GM19397 (cell line): ENCODE data around the gene RTN4.
"Not testable (repeated sequence)": the region's sequence is repeated elsewhere in the genome, so short reads cannot be mapped to it uniquely, and the experiment has no call there.

Source experiments
- ATAC-seq: cut with Tn5 transposase; IDR thresholded peaks from one replicate; pipeline ENCODE4 v1.9.1; 2021; ENCODE audit warnings: mild to moderate bottlenecking, moderate library complexity; ENCODE audit not compliant: unreplicated experiment

Gene RTN4, protein sequence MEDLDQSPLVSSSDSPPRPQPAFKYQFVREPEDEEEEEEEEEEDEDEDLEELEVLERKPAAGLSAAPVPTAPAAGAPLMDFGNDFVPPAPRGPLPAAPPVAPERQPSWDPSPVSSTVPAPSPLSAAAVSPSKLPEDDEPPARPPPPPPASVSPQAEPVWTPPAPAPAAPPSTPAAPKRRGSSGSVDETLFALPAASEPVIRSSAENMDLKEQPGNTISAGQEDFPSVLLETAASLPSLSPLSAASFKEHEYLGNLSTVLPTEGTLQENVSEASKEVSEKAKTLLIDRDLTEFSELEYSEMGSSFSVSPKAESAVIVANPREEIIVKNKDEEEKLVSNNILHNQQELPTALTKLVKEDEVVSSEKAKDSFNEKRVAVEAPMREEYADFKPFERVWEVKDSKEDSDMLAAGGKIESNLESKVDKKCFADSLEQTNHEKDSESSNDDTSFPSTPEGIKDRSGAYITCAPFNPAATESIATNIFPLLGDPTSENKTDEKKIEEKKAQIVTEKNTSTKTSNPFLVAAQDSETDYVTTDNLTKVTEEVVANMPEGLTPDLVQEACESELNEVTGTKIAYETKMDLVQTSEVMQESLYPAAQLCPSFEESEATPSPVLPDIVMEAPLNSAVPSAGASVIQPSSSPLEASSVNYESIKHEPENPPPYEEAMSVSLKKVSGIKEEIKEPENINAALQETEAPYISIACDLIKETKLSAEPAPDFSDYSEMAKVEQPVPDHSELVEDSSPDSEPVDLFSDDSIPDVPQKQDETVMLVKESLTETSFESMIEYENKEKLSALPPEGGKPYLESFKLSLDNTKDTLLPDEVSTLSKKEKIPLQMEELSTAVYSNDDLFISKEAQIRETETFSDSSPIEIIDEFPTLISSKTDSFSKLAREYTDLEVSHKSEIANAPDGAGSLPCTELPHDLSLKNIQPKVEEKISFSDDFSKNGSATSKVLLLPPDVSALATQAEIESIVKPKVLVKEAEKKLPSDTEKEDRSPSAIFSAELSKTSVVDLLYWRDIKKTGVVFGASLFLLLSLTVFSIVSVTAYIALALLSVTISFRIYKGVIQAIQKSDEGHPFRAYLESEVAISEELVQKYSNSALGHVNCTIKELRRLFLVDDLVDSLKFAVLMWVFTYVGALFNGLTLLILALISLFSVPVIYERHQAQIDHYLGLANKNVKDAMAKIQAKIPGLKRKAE

DNA sequence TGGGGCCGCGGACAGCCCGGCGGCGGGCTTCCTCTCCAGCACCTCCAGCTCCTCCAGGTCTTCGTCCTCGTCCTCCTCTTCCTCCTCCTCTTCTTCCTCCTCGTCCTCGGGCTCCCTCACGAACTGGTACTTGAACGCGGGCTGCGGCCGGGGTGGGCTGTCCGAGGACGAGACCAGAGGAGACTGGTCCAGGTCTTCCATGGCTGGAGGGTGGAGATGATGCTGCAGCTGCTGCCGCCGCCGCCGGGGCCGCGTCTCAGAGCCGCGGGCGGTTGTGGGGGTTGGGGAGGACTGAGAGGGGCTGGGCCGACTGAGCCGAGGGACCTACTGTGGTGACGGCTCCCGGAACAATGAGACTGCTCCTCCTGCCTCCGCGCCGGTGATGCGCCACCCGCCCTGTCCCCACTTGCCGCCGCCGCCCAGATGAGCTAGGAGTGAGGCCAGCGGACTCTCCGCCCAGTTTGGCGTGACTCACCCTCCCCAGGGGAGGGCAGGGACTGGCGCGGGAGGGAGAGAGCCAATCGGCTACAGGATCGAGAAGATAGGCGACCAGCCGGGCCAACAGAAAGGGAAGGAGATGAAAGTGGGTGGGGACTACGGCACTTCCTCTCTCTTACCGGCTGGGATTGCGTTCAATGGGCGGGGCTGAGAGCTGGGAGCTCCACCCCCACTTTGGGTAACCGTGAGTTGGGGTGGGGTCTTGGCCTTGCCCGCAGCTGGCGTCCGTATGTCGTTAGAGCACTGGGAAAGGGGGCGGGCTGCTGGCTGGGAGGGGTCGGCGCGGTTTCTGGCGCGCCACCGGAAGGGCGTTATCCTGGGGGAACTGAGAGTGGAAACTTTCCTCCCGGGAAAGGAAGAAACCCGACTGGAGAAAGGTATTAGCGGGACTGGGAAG is at the start of gene RTN4:
RTN4 (minus strand) TSS at position 352 of the 895 bp plus-strand sequence; CDS start at position 201, 151 bp downstream.
- peak; percentile 85 for ATAC-seq

DNA sequence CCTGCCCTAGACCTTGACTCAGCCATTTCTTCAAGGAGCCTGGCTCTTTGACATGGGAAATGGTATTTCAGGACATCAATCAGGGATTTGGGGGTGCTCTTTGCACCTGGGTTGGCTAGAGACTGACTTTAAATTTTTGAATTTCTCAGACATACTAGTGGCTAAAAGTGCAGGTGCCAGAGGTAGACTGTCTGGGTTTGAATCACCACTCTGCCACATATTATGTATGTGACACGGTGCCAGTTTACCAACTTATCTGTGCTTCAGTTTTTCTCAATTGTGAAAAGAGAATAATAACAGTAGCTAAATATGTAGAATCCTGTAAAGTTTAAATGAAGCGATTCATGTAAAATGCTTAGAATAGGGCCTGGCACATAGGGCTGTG is 49.2 kb upstream of the RTN4 start:
- no peak for ATAC-seq

DNA sequence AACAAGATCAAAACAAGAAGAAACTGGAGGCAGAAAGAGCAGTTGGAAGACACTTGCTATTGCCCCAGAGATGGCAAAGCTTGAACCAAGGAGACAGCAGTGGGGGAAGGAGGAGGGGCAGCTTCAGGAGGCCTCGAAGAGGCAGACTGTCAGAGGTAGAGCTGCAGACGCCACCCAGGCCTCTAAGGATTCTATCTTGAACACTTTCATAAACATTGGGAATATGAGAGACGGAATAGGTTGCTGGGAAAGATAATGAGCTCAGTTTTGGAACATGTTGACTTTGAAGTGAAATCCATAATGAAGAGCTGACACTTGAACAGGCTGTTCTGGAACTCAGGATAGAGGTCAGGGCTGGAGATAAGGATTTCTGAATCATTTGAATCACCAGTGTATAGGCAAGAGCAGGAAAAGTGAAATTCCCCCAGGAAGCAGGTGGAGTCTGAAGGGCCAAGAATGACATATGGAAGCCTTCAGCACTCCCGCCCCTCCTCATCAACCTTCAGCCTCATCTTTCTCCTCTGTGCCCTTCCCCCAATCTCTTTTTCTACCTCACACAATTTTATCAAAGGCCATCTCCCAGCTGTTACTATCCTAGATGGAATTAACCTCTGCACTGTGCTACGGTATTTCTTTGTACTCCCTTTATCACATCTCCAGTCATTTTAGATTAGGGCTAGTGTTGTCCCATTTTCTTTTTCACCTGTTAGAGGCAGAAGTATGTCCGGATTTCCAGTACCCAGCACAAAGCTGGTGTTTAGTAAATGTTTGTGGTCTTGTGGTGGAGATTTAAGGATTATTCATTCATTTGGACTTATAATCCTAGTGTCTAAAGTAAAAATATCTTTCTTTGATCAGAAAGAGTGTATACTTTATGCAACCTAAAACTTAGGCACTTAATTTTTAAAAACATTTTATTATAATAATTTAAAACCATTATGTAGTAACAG is 47.5 kb upstream of the RTN4 start:
- ATAC-seq = no peak

DNA sequence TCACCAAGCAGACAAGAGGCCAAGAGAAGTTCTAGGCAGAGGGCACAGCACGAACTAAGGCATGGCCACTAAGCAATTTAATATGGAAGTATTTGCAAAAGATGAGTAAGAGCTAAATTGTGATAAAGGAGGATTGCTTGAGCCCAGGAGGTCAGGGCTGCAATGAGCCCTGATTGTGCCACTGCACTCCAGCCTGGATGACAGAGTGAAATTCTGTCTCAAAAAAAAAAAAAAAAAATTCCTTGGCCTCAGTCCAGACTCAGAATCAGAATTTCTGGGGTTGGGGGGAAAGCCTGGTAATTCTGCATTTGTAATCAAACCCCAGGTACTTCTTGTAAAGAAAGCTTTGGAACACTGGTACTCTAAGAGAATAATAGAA is 46.8 kb upstream of the RTN4 start:
- no peak for ATAC-seq

DNA sequence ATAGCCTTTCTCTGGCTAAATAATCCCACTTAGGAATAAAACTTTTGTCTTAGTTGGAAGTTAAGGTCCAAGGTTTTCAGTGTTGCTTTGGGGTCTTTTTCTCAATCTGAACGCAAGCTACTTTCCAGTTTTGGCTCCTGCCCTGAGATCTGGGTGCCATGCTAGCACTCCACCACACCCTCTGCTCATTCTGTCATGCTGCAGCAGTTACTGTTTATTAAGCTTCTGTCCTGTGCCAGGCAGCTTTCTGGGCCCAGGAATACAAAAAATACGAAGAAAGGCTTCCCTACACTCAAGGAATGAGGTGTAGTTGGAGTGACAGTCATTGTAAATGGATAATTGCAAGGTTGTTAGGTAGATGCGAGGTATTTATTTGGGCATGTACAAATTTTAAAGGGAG is 46.3 kb upstream of the RTN4 start:
- ATAC-seq = no peak

DNA sequence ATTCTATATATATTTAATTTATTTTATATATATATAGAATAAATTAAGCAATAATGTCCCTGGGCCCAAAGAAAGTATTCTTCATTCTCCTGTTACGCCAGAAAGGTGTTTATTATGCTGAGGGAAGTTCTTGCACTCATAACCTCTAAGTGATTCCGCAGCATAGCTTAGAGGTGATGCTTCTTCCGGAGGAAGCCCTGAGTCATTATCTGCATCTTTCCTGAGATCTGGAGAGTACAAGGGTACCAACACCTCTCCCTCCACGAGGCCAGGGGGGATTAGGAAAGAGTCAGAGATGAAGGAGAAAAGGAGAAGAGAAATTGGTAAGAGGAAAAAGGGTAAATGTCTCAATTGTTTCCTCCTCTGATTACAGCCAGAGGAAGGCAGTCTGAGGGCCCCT is 43.1 kb upstream of the RTN4 start:
- no peak for ATAC-seq

DNA sequence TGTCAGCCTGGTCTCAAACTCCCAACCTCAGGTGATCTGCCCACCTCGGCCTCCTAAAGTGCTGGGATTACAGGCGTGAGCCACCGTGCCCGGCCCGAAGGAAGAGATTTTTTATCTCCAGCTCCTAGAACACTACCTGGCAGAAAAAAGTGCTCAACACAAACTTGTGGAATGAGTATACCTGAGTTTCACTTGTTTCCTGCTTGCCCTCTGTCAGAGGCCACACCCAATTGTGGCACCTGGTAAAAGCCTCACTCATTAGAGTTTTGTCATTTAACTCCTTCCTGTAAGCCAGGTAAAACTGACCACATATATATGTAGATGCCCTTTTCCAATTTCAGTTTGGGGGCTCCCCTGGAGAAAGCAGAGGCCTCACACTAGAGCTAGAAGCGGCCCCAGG is 42.2 kb upstream of the RTN4 start:
- no peak for ATAC-seq

DNA sequence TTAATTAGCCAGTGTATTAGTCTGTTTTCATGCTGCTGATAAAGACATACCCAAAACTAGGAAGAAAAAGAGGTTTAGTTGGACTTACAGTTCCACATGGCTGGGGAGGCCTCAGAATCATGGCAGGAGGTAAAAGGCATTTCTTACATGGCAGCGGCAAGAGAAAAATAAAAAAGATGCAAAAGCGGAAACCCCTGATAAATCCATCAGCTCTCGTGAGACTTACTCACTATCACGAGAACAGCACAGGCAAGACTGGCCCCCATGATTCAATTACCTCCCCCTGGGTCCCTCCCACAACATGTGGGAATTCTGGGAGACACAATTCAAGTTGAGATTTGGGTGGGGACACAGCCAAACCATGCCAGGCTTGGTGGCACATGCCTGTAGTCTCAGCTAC is 41.4 kb upstream of the RTN4 start:
- ATAC-seq = not testable (repeated sequence)

DNA sequence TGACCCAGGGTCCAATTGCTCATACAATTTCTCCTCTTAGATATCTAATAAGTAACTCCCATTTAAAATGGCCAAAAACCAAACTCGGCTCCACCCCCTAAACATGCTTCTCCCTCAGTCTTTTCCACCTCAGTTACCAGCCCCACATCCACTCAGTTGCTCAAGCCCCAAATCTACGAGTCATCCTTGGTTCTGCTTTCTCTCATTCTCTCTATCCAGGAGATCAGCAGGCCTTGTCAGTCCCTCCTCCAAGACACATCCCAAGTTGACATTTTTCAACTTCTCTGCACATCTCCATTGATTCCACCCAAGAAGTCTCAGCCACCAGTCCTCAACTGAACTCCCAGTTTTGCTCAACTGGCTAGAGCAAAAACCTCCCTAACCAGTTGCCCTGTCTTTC is 40.5 kb upstream of the RTN4 start:
- ATAC-seq = no peak

DNA sequence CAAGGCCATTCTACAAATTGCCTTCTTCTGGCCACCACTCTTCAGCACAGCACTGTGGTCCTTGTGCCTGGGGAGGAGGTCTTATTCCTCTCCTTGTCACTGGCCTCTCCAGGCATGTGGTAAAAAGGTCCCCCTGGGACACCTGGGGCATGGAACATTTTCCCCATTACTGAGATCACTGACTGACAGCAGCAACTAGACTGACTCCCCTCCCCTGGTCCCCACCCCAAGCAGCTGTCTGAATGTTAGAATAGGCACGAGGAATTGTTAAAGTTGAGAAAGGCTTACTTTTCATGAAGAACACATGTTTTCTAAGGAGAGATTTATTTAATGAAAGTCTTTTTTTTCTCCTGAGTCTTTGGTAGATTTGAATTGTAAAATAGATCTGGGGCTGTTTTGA is 39.5 kb upstream of the RTN4 start:
- no peak for ATAC-seq

DNA sequence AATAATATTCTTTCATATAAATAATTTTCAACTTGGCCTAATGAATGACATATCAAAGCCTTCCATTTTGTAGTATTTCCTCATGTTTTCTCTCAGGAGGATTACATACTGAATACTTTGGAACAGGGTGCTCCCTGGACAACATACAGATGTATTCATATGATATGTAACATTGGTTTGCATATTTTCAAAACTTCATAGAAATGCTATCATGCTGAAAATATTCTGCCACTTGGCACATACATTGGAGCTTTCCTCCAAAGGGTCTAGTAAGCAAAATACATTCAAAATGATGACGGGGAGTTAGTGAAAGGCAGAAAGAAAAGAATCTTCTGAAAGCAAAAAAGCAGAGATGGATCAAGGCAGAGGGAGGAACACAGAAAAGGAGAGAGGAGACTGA is 38.1 kb upstream of the RTN4 start:
- ATAC-seq = no peak

DNA sequence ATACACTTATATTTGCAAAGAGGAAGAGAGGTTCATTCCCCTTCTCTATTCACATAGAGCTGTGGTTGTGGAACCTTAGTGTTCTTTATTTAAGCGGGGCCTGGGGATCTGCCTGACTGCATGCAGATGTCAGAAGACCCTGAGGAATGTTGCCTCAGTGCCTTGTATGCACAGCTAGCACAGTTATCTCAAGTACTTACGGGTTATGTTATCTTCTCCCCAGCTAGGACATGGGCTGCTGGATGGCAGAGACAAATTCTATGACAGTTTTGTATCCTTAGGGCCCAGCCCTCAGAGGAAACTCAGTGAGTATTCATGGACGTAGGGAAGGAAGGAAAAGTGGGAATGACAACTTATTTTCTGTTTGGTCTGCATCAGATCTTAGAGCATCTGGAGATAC is 37.7 kb upstream of the RTN4 start:
- ATAC-seq = no peak

DNA sequence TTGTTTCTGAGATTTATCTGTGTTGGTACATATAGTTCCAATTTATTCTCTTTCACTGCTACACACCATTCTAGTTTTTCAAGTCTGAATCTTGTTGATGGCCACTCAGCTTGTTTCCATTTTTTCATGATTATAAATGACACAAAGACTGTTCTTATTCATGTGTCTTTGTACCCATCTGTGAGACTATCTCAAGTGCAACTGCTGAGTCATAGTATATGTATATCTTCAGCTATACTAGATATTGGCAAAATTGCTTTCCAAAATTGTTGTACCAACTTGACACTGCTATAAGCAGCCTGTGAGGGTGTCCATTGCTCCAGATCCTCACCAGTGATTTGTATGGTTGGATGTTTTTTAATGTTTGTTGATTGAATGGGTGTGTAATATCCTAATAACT is 37.2 kb upstream of the RTN4 start:
- no peak for ATAC-seq

DNA sequence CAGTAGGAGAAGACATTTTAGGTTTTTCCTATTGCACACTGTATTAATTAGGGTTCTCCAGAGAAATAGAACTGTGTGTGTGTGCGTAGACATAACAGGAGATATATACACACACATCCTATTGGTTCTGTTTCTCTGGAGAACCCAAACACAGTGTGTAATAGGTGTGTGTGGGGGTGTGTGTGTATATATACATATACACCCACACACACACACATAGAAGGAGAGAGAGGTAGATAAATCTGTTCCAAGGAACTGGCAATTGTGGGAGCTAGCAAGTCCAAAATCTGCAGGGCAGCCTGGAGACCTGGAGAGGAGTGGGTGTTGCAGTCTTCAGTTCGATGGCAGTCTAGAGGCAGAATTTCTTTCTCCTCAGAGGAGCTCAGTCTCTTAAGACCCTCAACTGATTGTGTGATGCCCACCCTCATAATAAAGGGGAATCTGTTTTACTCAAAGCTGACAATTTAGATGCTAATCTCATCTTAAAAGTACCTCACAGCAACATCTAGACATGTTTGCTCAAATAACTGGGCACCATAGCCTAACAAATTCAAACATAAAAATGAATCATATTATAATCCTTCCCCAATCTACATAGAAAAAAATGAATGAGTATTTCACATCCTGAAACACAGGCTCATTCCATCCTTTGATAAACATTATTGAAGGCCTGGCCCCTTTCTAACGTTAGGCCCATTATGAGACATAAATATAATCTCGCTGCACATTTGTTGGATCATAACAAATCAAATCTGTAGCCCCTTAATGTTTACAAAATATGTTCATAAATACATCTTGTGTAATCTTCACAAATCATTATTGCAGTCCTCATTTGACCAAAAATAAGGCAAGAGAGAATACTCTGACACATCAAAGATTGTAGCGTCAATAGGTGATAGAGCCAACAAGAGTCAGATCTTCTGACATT is 35.1 kb upstream of the RTN4 start:
- ATAC-seq = no peak

DNA sequence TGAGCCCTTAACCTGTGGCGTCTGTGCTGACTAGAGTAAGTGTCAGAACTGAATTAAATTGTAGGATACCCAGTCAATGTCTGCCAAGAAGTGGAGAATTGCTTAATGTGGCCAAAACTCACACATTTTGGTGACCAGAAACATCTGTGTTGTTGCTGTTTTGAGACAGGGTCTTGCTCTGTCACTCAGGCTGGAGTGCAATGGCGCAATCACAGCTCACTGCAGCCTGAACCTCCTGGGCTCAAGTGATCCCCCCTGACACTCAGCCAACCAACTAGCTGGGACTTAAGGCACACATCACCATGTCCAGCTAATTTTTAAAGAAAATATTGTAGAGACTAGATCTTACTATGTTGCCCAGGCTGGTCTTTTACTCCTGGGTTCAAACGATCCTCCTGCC is 34.4 kb upstream of the RTN4 start:
- ATAC-seq = no peak

DNA sequence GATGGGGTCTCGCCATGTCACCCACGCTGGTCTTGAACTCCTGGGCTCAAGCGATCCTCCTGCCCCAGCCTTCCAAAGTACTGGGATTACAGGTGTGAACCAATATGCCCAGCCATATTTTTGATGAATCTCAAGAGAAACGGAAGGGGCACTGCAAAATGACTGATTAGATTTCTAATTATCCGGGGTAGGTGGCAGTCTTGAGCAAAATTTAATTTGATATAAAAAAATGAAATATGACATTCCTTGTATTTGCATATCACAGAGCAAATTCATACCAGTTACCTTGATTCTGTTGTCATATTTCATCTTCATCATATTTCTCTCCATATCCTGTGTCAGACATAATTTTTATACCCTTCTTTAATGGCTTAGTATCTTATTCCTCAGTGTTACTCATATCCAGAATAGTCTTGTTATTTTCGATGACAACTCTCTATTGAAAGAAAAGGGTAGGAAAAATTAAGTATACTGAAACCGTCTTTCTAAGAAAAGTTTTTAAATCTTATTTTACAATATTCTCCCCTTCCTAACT is 30.0 kb upstream of the RTN4 start:
- ATAC-seq = no peak

DNA sequence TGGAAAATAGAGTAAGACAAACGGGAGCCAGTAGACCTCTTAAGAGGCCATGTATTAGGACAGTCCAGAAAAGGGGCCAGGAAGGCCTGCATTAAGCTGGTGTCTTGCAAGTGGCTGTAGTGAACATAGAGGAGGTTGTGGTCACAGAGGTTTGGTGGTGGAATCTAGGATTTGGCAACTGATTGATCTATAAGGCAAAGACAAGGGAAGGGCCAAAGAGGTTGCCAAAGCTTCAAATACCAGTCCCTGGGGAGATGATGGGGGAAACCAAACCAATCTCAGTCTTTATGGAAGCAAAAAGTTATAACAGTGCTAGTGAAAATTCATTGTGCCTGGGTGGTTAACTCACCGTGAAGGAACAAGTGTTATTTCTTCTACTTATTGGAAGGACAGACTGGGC is 28.7 kb upstream of the RTN4 start:
- no peak for ATAC-seq

DNA sequence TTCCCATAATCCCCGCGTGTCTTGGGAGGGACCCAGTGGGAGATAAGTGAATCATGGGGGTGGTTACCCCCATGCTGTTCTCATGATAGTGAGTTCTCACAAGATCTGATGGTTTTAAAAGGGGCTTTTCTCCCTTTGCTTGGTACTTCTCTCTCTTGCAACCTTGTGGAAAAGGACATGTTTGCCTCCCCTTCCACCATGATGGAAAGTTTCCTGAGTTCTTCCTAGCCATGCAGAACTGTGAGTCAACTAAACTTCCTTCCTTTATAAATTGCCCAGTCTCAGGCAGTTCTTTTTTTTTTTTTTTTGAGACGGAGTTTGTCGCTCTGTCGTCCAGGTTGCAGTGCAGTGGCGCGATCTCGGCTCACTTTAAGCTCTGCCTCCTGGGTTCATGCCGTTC is 26.5 kb upstream of the RTN4 start:
- ATAC-seq = no peak
